Testis (tissue), 2 donors: ENCODE data around the gene PVR.

ENCODE experiments used
- CTCF ChIP-seq, 3 experiments: fragments of 450-650 bp in 2 of 3; fragments of 200-600 bp in 1 of 3; sonication (generic) in 1 of 3; IDR thresholded peaks; one replicate each; pipeline ENCODE4 v1.5.1; 2016 to 2019; ENCODE audit warnings: antibody characterized with exemption in 3 of 3, mild to moderate bottlenecking in 2 of 3, moderate library complexity in 1 of 3
- POLR2A ChIP-seq: fragments of 450-650 bp; IDR thresholded peaks from one replicate; pipeline ENCODE4 v1.6.1; 2017; ENCODE audit warnings: antibody characterized with exemption, mild to moderate bottlenecking, moderate library complexity

- TF ChIP-seq CTCF (IDR thresholded peaks at IDR 0.05) (no peak), POLR2A (no peak)
Measured at GRCh38 chr19:44609219-44609618, 34.5 kb upstream of the PVR start.
